Erythroblast (primary cell): ENCODE data around the gene TMEM44.

Experiments used
- GATA1 ChIP-seq: IDR thresholded peaks from 2 replicates; pipeline ENCODE4 v1.6.1; 2011; ENCODE audit warnings: low read depth, mild to moderate bottlenecking, control low read depth, low read length, moderate library complexity
- POLR2A ChIP-seq: IDR thresholded peaks from 2 replicates; pipeline ENCODE4 v1.6.1; 2011; ENCODE audit warnings: mild to moderate bottlenecking, low read length

GRCh38 chr3:194607592-194608389 lies 25.4 kb downstream of the TMEM44 start:
- TF ChIP-seq POLR2A = no peak
- TF ChIP-seq GATA1 = no peak
